HepG2 (cell line): ENCODE results near the gene GJC2. TPM values are rescaled to one million over a fixed set of nuclear protein-coding genes. Genes with fewer than 3 reads are reported as not detected.

Experiments used
- ARNT ChIP-seq: fragments of 450-650 bp; IDR thresholded peaks from 2 replicates; pipeline ENCODE4 v1.6.1; 2017
- ATF1 ChIP-seq: IDR thresholded peaks from 2 replicates; pipeline ENCODE4 v1.6.1; 2016; ENCODE audit warnings: mild to moderate bottlenecking, control low read depth
- CBFB ChIP-seq: sonication (generic); formaldehyde crosslinking; IDR thresholded peaks from 2 replicates; pipeline ENCODE4 v1.4.0; 2020; ENCODE audit warnings: missing genetic modification reagents
- CSRNP2 ChIP-seq: sonication (generic); formaldehyde crosslinking; conservative IDR thresholded peaks from 2 replicates; pipeline ENCODE4 v1.8.0; 2022; ENCODE audit warnings: low read depth, missing genetic modification reagents
- ERF ChIP-seq: IDR thresholded peaks from 2 replicates; pipeline ENCODE4 v1.6.1; 2018; ENCODE audit warnings: missing biosample characterization, missing genetic modification reagents
- FLYWCH1 ChIP-seq: sonication (generic); formaldehyde crosslinking; IDR thresholded peaks from 2 replicates; pipeline ENCODE4 v1.8.1; 2023; ENCODE audit warnings: mild to moderate bottlenecking, missing genetic modification reagents
- GATAD2A ChIP-seq: IDR thresholded peaks from 2 replicates; pipeline ENCODE4 v1.6.1; 2016
- GFI1 ChIP-seq: sonication (generic); formaldehyde crosslinking; IDR thresholded peaks from 2 replicates; pipeline ENCODE4 v1.5.0; 2020; ENCODE audit warnings: missing genetic modification reagents, mild to moderate bottlenecking, borderline replicate concordance
- GTF3A ChIP-seq: sonication (generic); formaldehyde crosslinking; conservative IDR thresholded peaks from 2 replicates; pipeline ENCODE4 v1.4.0; 2020; ENCODE audit warnings: mild to moderate bottlenecking, missing genetic modification reagents
- HIC2 ChIP-seq: sonication (generic); formaldehyde crosslinking; IDR thresholded peaks from 2 replicates; pipeline ENCODE4 v1.9.0; 2022; ENCODE audit warnings: low read depth, missing genetic modification reagents
- HNF4G ChIP-seq, 2 experiments: sonication (generic) in 1 of 2; formaldehyde crosslinking in 1 of 2; IDR thresholded peaks; 2 replicates each; pipeline versions ENCODE4 v1.4.0 to v1.6.1; 2011 to 2020; ENCODE audit warnings: borderline replicate concordance in 2 of 2, low read depth in 2 of 2, mild to moderate bottlenecking in 2 of 2, low read length in 1 of 2, missing genetic modification reagents in 1 of 2, moderate library complexity in 1 of 2
- KAT8 ChIP-seq: IDR thresholded peaks from 2 replicates; pipeline ENCODE4 v1.6.1; 2016; ENCODE audit warnings: missing genetic modification reagents, missing compliant biosample characterization
- KDM5A ChIP-seq: fragments of 200-600 bp; sonication (generic); IDR thresholded peaks from 2 replicates; pipeline ENCODE4 v1.7.0; 2018; ENCODE audit warnings: antibody characterized with exemption, mild to moderate bottlenecking, low read length, borderline replicate concordance
- KLF11 ChIP-seq: IDR thresholded peaks from 2 replicates; pipeline ENCODE4 v1.6.1; 2016; ENCODE audit warnings: missing compliant biosample characterization
- MBD4 ChIP-seq: IDR thresholded peaks from 2 replicates; pipeline ENCODE4 v1.6.1; 2012; ENCODE audit warnings: low read length, inconsistent platforms, borderline replicate concordance
- NFKBIZ ChIP-seq: IDR thresholded peaks from 2 replicates; pipeline ENCODE4 v1.6.1; 2018; ENCODE audit warnings: missing genetic modification reagents, missing compliant biosample characterization
- NR1H2 ChIP-seq: sonication (generic); formaldehyde crosslinking; IDR thresholded peaks from 2 replicates; pipeline ENCODE4 v1.8.1; 2022; ENCODE audit warnings: low read depth, missing genetic modification reagents, borderline replicate concordance
- PAX8 ChIP-seq: sonication (generic); formaldehyde crosslinking; IDR thresholded peaks from 2 replicates; pipeline ENCODE4 v1.8.0; 2022; ENCODE audit warnings: mild to moderate bottlenecking, missing genetic modification reagents, borderline replicate concordance
- POLR2AphosphoS5 ChIP-seq: IDR thresholded peaks from 2 replicates; pipeline ENCODE4 v1.6.1; 2012; ENCODE audit warnings: low read depth, low read length
- PRMT3 ChIP-seq: sonication (generic); formaldehyde crosslinking; IDR thresholded peaks from 2 replicates; pipeline ENCODE4 v1.8.1; 2022; ENCODE audit warnings: low read depth, mild to moderate bottlenecking, moderate library complexity, missing genetic modification reagents, borderline replicate concordance
- SIX4 ChIP-seq: sonication (generic); formaldehyde crosslinking; IDR thresholded peaks from 2 replicates; pipeline ENCODE4 v1.4.0; 2020; ENCODE audit warnings: missing genetic modification reagents
- SMYD3 ChIP-seq: sonication (generic); formaldehyde crosslinking; IDR thresholded peaks from 2 replicates; pipeline ENCODE4 v1.8.1; 2023; ENCODE audit warnings: mild to moderate bottlenecking, missing genetic modification reagents
- SNAPC2 ChIP-seq: sonication (generic); formaldehyde crosslinking; IDR thresholded peaks from 2 replicates; pipeline ENCODE4 v1.8.1; 2022; ENCODE audit warnings: mild to moderate bottlenecking, missing genetic modification reagents
- ZFP62 ChIP-seq: sonication (generic); formaldehyde crosslinking; IDR thresholded peaks from 2 replicates; pipeline ENCODE4 v1.4.0; 2020; ENCODE audit warnings: missing genetic modification reagents
- ZNF263 ChIP-seq: sonication (generic); formaldehyde crosslinking; IDR thresholded peaks from 2 replicates; pipeline ENCODE4 v1.4.0; 2020; ENCODE audit warnings: missing genetic modification reagents
- ZNF326 ChIP-seq: sonication (generic); formaldehyde crosslinking; IDR thresholded peaks from 2 replicates; pipeline ENCODE4 v1.4.0; 2020; ENCODE audit warnings: missing genetic modification reagents, borderline replicate concordance
- ZNF44 ChIP-seq: sonication (generic); formaldehyde crosslinking; IDR thresholded peaks from 2 replicates; pipeline ENCODE4 v1.5.1; 2020; ENCODE audit warnings: mild to moderate bottlenecking, missing genetic modification reagents
- ZNF768 ChIP-seq: sonication (generic); formaldehyde crosslinking; IDR thresholded peaks from 2 replicates; pipeline ENCODE4 v1.4.0; 2020; ENCODE audit warnings: missing genetic modification reagents
- ZNF790 ChIP-seq: sonication (generic); formaldehyde crosslinking; IDR thresholded peaks from 2 replicates; pipeline ENCODE4 v1.8.0; 2022; ENCODE audit warnings: missing genetic modification reagents, mild to moderate bottlenecking, borderline replicate concordance
- ZSCAN12 ChIP-seq: sonication (generic); formaldehyde crosslinking; IDR thresholded peaks from 2 replicates; pipeline ENCODE4 v1.9.0; 2021; ENCODE audit warnings: mild to moderate bottlenecking, missing genetic modification reagents
- polyA plus RNA-seq, 8 experiments: library from polyadenylated mRNA; depleted of rRNA in 3 of 8; stranded (reverse) in 7 of 8; unstranded in 1 of 8; fragments of >200 nt; fragmentation: Illumina TruSeq in 4 of 8; extraction: Trizol in 4 of 8; gene quantifications; 2 replicates each; pipeline versions ENCODE4 v1.2.1 to v1.2.3, GENCODE V29; 2011 to 2016; ENCODE audit warnings: low read depth in 4 of 8, missing spikeins in 1 of 8, mixed read lengths in 1 of 8; ENCODE audit not compliant: insufficient read depth in 1 of 8
- total RNA-seq, 5 experiments: library from RNA; depleted of rRNA; stranded (reverse); fragments of >200 nt; fragmentation: Illumina TruSeq; extraction: Trizol; gene quantifications; 2 replicates each; pipeline ENCODE4 v1.2.3, GENCODE V29; 2016; ENCODE audit warnings: low read depth in 1 of 5

Gene GJC2
- total and polyA plus RNA-seq, 2 of the 13 experiments (the other 11 are each of a cell fraction or from before 2014, with no cell fraction given), result 1.6 to 3.8 TPM

GRCh38 chr1:228139931-228140723 is 9.6 kb upstream of the GJC2 start, which contains the start of gene GUK1 (continued):
- TF ChIP-seq HIC2 (CRISPR knock-in tag) (no peak), CBFB (CRISPR knock-in tag) (no peak; the same call in 1 of the 2 replicates), FLYWCH1 (CRISPR knock-in tag) (0 out of 2 replicates have a peak, but pooled peaks have one; percentile 74), PRMT3 (no peak), KLF11 (CRISPR knock-in tag) (no peak), ZNF263 (CRISPR knock-in tag) (no peak), PAX8 (CRISPR knock-in tag) (no peak), ERF (CRISPR knock-in tag) (peak; percentile 79; the same call in 1 of the 2 replicates), ARNT (no peak), ATF1 (CRISPR knock-in tag) (peak; percentile 94), NR1H2 (CRISPR knock-in tag) (0 out of 2 replicates have a peak, but pooled peaks have one; percentile 9), KAT8 (CRISPR knock-in tag) (peak; percentile 91), GFI1 (CRISPR knock-in tag) (no peak; the same call in 1 of the 2 replicates), MBD4 (no peak), ZNF790 (CRISPR knock-in tag) (peak; percentile 46; the same call in 1 of the 2 replicates), POLR2AphosphoS5 (peak; percentile 58), ZNF326 (CRISPR knock-in tag) (no peak), ZNF44 (CRISPR knock-in tag) (no peak), NFKBIZ (0 out of 2 replicates have a peak, but pooled peaks have one; percentile 37), GATAD2A (CRISPR knock-in tag) (peak; percentile 70), CSRNP2 (CRISPR knock-in tag) (no peak), HNF4G (IDR thresholded peaks at IDR 0.05; ENCODE audit: borderline replicate concordance, low read depth, low read length) (no peak), HNF4G (CRISPR knock-in tag; IDR thresholded peaks at IDR 0.05; ENCODE audit: borderline replicate concordance, low read depth) (no peak), KDM5A (peak; percentile 58; the same call in 1 of the 2 replicates), SNAPC2 (CRISPR knock-in tag) (no peak), ZFP62 (no peak), SIX4 (CRISPR knock-in tag) (no peak), GTF3A (no peak; the same call in 1 of the 2 replicates), SMYD3 (CRISPR knock-in tag) (no peak), ZNF768 (CRISPR knock-in tag) (peak; percentile 65; the same call in 1 of the 2 replicates), ZSCAN12 (no peak)
